Naive B cell (primary cell): ENCODE measurements around the gene CLDN6. TPM values are rescaled to one million over a fixed set of nuclear protein-coding genes. Genes with fewer than 3 reads are reported as not detected.
"Not testable (repeated sequence)": the region's sequence is repeated elsewhere in the genome, so short reads cannot be mapped to it uniquely, and the experiment has no call there.

Experiments used
- ATAC-seq, 2 donors: fragments of 150-1000 bp; cut with Tn5 transposase; 2 replicates each; pipeline ENCODE4 v1.10.0; 2021; ENCODE audit warnings: low read depth in 2 of 2, mild to moderate bottlenecking in 2 of 2, moderate library complexity in 2 of 2
- DNase-seq: peaks from one replicate; pipeline ENCODE4 v3.0.0; 2022
- H3K27ac Mint-ChIP-seq, 6 donors: one replicate each; pipeline ENCODE4 v1.8.0; 2020 to 2022; ENCODE audit warnings: mild to moderate bottlenecking in 6 of 6, mixed read lengths in 6 of 6, moderate library complexity in 5 of 6, inconsistent platforms in 2 of 6
- H3K27me3 Mint-ChIP-seq, 3 donors: one replicate each; pipeline ENCODE4 v1.8.0; 2021 to 2022; ENCODE audit warnings: mixed read lengths in 3 of 3, mild to moderate bottlenecking in 1 of 3
- H3K36me3 Mint-ChIP-seq, 2 donors: one replicate each; pipeline ENCODE4 v1.8.0; 2020 to 2022; ENCODE audit warnings: mixed read lengths in 2 of 2, inconsistent platforms in 1 of 2, mild to moderate bottlenecking in 1 of 2
- H3K4me1 Mint-ChIP-seq, 3 donors: one replicate each; pipeline ENCODE4 v1.8.0; 2020 to 2022; ENCODE audit warnings: mixed read lengths in 3 of 3, inconsistent platforms in 1 of 3, mild to moderate bottlenecking in 1 of 3, moderate library complexity in 1 of 3
- H3K4me3 Mint-ChIP-seq, 8 donors: one replicate each; pipeline ENCODE4 v1.8.0; 2020 to 2022; ENCODE audit warnings: mild to moderate bottlenecking in 8 of 8, mixed read lengths in 8 of 8, moderate library complexity in 8 of 8, inconsistent platforms in 2 of 8
- H3K9me3 Mint-ChIP-seq, 7 donors: one replicate each; pipeline ENCODE4 v1.8.0; 2020 to 2022; ENCODE audit warnings: mixed read lengths in 7 of 7, mild to moderate bottlenecking in 5 of 7, inconsistent platforms in 2 of 7, moderate library complexity in 1 of 7
- polyA plus RNA-seq, 6 donors: library from polyadenylated mRNA; unstranded; fragments of 300-500 nt; fragmentation: Illumina TruSeq; gene quantifications; one replicate each; pipeline ENCODE4 v1.2.3, GENCODE V29; 2021; ENCODE audit warnings: low read depth in 6 of 6

Gene CLDN6
- polyA plus RNA-seq, 6 donors from 2014 or later = not detected

GRCh38 chr16:3057181-3058138 lies 39.5 kb upstream of the CLDN6 start:
- no peak for ATAC-seq
- no peak overlapping the region for H3K27ac Mint-ChIP-seq
- H3K9me3 Mint-ChIP-seq = no peaks in the 10 kb centered on the region
- no peak for DNase-seq
- peaks cover 25 to 31% (median 30%) of the 10 kb centered on the region in 3 donors for H3K4me1 Mint-ChIP-seq
- H3K27me3 Mint-ChIP-seq = no peaks in the 10 kb centered on the region
- peak overlapping the region; percentile 26 to 84 (median 64) for H3K4me3 Mint-ChIP-seq
- no peaks in the 10 kb centered on the region for H3K36me3 Mint-ChIP-seq

- Mint-ChIP-seq H3K4me3 (peak overlapping the region in 4 of 8 donors; percentile 15 to 67 (median 48)), H3K27ac (peak overlapping the region in 1 of 6 donors; percentile 54), H3K9me3 (no peaks in the 10 kb centered on the region), H3K27me3 (no peaks in the 10 kb centered on the region), H3K36me3 (no peaks in the 10 kb centered on the region), H3K4me1 (peaks cover 25 to 31% (median 30%) of the 10 kb centered on the region in 3 donors)
- DNase-seq = no peak
- no peak for ATAC-seq
These were observed 38.6 kb upstream of the CLDN6 start for GRCh38 chr16:3056336-3057180.

GRCh38 chr16:3055734-3056115 lies 37.7 kb upstream of the CLDN6 start:
- H3K27me3 Mint-ChIP-seq, DNase-seq, ATAC-seq, H3K9me3 Mint-ChIP-seq, H3K27ac Mint-ChIP-seq, H3K36me3 Mint-ChIP-seq: not testable (repeated sequence)
- peak overlapping the region in 3 of 8 donors; percentile 25 to 57 (median 37) for H3K4me3 Mint-ChIP-seq
- peaks cover 25 to 31% (median 30%) of the 10 kb centered on the region in 3 donors for H3K4me1 Mint-ChIP-seq

- Mint-ChIP-seq H3K27me3 (peaks cover 0 to 3% (median 0%) of the 10 kb centered on the region in 3 donors), H3K9me3 (no peaks in the 10 kb centered on the region)
- no peak for DNase-seq
These were observed 37.2 kb upstream of the CLDN6 start for GRCh38 chr16:3054965-3055733.

GRCh38 chr16:3053330-3053710 lies 35.3 kb upstream of the CLDN6 start:
- Mint-ChIP-seq H3K4me1 (peaks cover 19 to 27% (median 20%) of the 10 kb centered on the region in 3 donors), H3K4me3 (peak overlapping the region in 1 of 8 donors; percentile 11)

More at GRCh38 chr16:3054965-3055733, 37.2 kb upstream of the CLDN6 start:
- H3K4me3 Mint-ChIP-seq = peak overlapping the region in 3 of 8 donors; percentile 23 to 57 (median 37)
- H3K4me1 Mint-ChIP-seq = peaks cover 25 to 31% (median 30%) of the 10 kb centered on the region in 3 donors
- ATAC-seq = no peak
- H3K27ac Mint-ChIP-seq = peak overlapping the region in 2 of 6 donors; percentile 2 to 65
- H3K36me3 Mint-ChIP-seq = no peaks in the 10 kb centered on the region

GRCh38 chr16:3052571-3053329 lies 34.8 kb upstream of the CLDN6 start:
- ATAC-seq, H3K4me3 Mint-ChIP-seq: not testable (repeated sequence)
- peaks cover 19 to 28% (median 20%) of the 10 kb centered on the region in 3 donors for H3K4me1 Mint-ChIP-seq

More at GRCh38 chr16:3053330-3053710, 35.3 kb upstream of the CLDN6 start:
- DNase-seq, H3K9me3 Mint-ChIP-seq, ATAC-seq, H3K36me3 Mint-ChIP-seq, H3K27ac Mint-ChIP-seq: not testable (repeated sequence)
- peaks cover 3 to 15% (median 10%) of the 10 kb centered on the region in 3 donors for H3K27me3 Mint-ChIP-seq

GRCh38 chr16:3051494-3051893 lies 33.5 kb upstream of the CLDN6 start:
- no peaks in the 10 kb centered on the region for H3K9me3 Mint-ChIP-seq
- H3K36me3 Mint-ChIP-seq = no peaks in the 10 kb centered on the region
- no peak overlapping the region for H3K27ac Mint-ChIP-seq
- peaks cover 6 to 30% (median 16%) of the 10 kb centered on the region in 3 donors for H3K27me3 Mint-ChIP-seq
- ATAC-seq = no peak
- H3K4me3 Mint-ChIP-seq = no peak overlapping the region
- H3K4me1 Mint-ChIP-seq = peaks cover 14 to 24% (median 16%) of the 10 kb centered on the region in 3 donors
- no peak for DNase-seq

More at GRCh38 chr16:3052571-3053329, 34.8 kb upstream of the CLDN6 start:
- DNase-seq, H3K9me3 Mint-ChIP-seq, H3K36me3 Mint-ChIP-seq, H3K27ac Mint-ChIP-seq: not testable (repeated sequence)
- H3K27me3 Mint-ChIP-seq = peaks cover 6 to 20% (median 16%) of the 10 kb centered on the region in 3 donors

- no peak overlapping the region for H3K4me3 Mint-ChIP-seq
These were observed 33.0 kb upstream of the CLDN6 start for GRCh38 chr16:3051009-3051408.

GRCh38 chr16:3050487-3050886 lies 32.5 kb upstream of the CLDN6 start:
- no peak for DNase-seq
- Mint-ChIP-seq H3K27ac (no peak overlapping the region), H3K4me1 (peaks cover 16 to 20% (median 16%) of the 10 kb centered on the region in 3 donors), H3K27me3 (peaks cover 6 to 34% (median 16%) of the 10 kb centered on the region in 3 donors), H3K4me3 (no peak overlapping the region), H3K36me3 (no peaks in the 10 kb centered on the region), H3K9me3 (no peaks in the 10 kb centered on the region)
- ATAC-seq = no peak

More at GRCh38 chr16:3051009-3051408, 33.0 kb upstream of the CLDN6 start:
- ATAC-seq (no peak), DNase-seq (no peak)
- Mint-ChIP-seq H3K27ac (no peak overlapping the region), H3K36me3 (no peaks in the 10 kb centered on the region), H3K4me1 (peaks cover 15 to 24% (median 16%) of the 10 kb centered on the region in 3 donors), H3K27me3 (peaks cover 6 to 32% (median 16%) of the 10 kb centered on the region in 3 donors), H3K9me3 (no peaks in the 10 kb centered on the region)

GRCh38 chr16:3049921-3050481 lies 32.0 kb upstream of the CLDN6 start:
- Mint-ChIP-seq H3K27me3 (peaks cover 6 to 39% (median 18%) of the 10 kb centered on the region in 3 donors), H3K36me3 (no peaks in the 10 kb centered on the region)
- no peak for ATAC-seq

GRCh38 chr16:3047387-3047720 lies 29.4 kb upstream of the CLDN6 start:
- no peak for DNase-seq
- H3K36me3 Mint-ChIP-seq = no peaks in the 10 kb centered on the region
- H3K27ac Mint-ChIP-seq = no peak overlapping the region
- H3K4me1 Mint-ChIP-seq = peaks cover 6 to 19% (median 15%) of the 10 kb centered on the region in 3 donors
- H3K27me3 Mint-ChIP-seq = peaks cover 19 to 65% (median 36%) of the 10 kb centered on the region in 3 donors
- peaks cover 0 to 2% (median 0%) of the 10 kb centered on the region in 7 donors for H3K9me3 Mint-ChIP-seq
- H3K4me3 Mint-ChIP-seq = peak overlapping the region in 7 of 8 donors; percentile 35 to 81 (median 72)
- ATAC-seq = no peak

More at GRCh38 chr16:3049921-3050481, 32.0 kb upstream of the CLDN6 start:
- Mint-ChIP-seq H3K4me1 (peaks cover 13 to 19% (median 16%) of the 10 kb centered on the region in 3 donors), H3K9me3 (peaks cover 0 to 2% (median 0%) of the 10 kb centered on the region in 7 donors), H3K27ac (no peak overlapping the region), H3K4me3 (no peak overlapping the region)
- no peak for DNase-seq
